AG10803 (cell line): ENCODE results near the gene CRYBG3.
"Not testable (repeated sequence)": the region's sequence is repeated elsewhere in the genome, so short reads cannot be mapped to it uniquely, and the experiment has no call there.

ENCODE experiments used
- DNase-seq: peaks from one replicate; pipeline ENCODE4 v3.0.0; 2010; ENCODE audit warnings: low read depth
- H3K4me3 ChIP-seq: 2 replicates; pipeline ENCODE4 v1.5.1; 2011; ENCODE audit warnings: mild to moderate bottlenecking, low read length, control low read depth
- TF ChIP-seq, protein P1 (sequence below): conservative IDR thresholded peaks from 2 replicates; pipeline ENCODE4 v1.5.1; 2011; ENCODE audit warnings: mild to moderate bottlenecking, low read length, control low read depth, inconsistent platforms

Gene CRYBG3

DNA sequence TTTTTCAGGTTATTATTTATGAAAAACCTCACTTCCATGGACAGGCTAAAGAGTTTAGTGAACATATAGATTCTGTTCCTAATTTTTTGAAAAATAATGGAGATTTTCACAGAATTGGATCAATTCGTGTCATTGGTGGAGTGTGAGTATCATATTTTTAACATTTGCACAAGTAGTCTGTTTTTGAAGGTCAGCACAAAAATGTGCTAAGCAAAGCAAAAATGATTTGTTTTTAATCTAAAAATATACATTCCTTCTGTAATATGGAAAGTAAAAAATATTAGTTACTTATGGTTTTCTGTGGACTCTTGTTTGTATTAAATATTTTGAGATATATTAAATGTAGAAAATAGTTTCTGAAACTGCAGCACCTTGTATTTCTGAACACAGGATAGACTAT, 71.0 kb downstream of the CRYBG3 start:
- H3K4me3 ChIP-seq, result no peak overlapping the region
- no peak for DNase-seq
- TF ChIP-seq, protein P1, sequence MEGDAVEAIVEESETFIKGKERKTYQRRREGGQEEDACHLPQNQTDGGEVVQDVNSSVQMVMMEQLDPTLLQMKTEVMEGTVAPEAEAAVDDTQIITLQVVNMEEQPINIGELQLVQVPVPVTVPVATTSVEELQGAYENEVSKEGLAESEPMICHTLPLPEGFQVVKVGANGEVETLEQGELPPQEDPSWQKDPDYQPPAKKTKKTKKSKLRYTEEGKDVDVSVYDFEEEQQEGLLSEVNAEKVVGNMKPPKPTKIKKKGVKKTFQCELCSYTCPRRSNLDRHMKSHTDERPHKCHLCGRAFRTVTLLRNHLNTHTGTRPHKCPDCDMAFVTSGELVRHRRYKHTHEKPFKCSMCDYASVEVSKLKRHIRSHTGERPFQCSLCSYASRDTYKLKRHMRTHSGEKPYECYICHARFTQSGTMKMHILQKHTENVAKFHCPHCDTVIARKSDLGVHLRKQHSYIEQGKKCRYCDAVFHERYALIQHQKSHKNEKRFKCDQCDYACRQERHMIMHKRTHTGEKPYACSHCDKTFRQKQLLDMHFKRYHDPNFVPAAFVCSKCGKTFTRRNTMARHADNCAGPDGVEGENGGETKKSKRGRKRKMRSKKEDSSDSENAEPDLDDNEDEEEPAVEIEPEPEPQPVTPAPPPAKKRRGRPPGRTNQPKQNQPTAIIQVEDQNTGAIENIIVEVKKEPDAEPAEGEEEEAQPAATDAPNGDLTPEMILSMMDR, result no peak

DNA sequence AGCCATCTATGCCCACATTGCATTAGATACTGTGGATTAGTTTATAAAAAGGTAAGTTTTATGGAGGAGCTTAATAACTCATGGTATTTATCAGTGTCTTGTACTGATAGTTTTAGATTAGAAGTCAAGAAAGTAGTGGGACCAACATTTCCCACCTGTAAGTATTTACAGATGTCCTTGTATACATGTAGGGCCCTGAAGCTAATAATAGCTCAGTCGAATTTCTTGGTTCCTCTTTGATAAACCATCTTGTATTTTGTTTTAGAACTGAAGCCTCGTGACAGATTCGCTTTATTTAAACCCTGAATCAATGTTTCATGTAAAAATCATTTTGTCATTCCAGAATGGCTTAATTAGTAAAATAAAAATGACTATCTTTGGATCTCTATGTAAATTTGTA, 73.4 kb downstream of the CRYBG3 start:
- DNase-seq, result no peak
- TF ChIP-seq, protein P1, result no peak
- no peak overlapping the region for H3K4me3 ChIP-seq

DNA sequence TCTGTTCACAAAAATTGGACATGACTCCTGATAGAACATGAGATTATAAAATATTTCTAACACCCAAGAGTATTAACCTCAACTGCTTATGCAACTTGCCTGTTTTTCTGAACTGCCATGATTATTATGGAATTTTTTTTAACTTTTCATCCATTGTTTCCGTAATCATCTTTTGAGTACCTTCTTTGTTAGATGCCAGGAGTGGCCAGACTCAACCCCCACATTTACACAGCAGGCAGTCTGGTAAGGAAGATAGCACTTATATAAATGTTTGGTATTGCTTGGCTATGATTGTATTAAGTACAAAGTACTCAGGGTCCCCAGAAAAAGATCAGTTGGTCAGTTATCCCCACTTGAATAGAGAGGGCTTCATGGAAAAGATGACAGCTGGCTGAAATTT, 74.3 kb downstream of the CRYBG3 start:
- TF ChIP-seq, protein P1, result no peak
- DNase-seq, result no peak
- no peak overlapping the region for H3K4me3 ChIP-seq

DNA sequence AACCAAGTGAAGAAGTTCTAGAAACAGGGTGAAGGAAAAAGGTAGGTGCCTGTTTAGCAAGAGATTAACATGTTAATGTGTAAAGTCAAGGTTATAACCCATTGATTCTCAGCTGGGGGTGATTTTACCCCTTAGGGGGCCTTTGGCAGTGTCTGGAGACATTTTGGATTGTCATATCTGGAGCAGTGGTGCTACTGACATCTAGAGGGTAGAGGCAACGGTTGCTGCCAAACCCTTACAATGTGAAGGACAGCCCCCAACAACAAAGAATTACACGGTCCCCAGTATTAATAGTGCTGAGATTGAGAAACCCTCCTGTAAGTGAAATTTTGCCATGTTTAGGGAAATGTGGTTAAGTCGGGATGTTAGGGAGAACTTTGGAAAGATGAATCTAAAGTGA, 74.7 kb downstream of the CRYBG3 start:
- no peak overlapping the region for H3K4me3 ChIP-seq
- TF ChIP-seq, protein P1, result no peak
- DNase-seq, result no peak

DNA sequence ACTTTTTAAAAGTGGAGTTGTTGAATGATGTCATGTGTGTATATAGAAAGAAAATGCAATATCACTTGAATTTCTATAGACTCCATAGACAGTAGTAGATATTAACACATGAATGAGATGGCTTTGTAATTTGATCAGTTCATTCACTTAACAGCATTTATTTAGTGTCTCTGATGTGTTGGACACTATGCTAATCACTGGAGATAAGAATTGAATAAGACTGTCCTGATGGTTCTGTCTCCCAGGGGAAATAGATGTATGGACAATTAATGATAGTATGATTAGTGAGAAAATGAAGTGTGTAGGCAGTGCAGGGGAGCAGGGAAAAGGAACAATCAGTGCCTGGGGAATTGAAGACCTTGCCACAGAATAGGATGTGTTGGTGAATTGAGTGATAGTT, 77.5 kb downstream of the CRYBG3 start:
- no peak overlapping the region for H3K4me3 ChIP-seq
- TF ChIP-seq, protein P1, result no peak
- DNase-seq, result no peak

DNA sequence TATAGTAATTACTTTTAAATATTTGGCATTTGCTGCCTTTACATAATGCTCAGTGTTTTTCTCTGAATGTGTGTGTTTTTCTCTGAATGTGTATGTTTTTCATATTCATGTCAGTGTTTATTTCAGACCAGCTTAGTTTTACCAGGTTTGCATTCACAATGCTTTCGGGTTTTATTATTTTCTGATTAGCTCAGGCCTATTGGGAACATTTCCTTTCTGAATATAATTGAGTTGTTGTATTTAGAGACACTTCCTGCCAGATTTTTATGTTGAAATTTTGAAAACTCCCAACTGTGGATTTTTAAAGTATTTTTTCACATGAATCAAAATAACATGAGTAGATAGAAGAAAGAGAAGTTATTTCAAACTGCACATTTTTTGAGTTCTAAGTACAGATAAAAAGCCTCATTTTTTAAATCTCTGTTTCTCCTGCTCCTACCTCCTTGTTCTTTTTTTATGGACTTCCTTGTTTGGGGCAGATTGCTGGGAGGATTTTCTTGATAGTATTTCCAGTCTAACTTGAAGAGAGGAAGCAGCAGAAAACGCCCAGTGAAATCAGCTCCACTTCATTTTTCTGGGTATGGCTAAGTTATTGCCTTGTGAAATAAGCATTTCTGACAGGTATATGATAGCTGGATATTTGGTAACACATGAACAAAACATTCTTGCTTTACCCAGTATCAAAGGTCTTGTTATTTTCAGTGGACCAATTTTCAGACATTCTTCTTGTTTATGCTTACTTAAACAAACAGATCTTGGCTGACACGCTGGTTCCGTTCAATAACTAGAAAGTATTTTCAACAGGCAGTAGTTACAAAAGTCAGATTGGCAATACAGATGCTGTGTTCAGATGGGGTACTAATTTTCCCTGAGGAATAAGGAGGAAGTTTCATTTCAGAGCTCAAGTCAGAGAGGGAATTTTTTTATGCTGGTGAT, 79.8 kb downstream of the CRYBG3 start:
- no peak for DNase-seq
- TF ChIP-seq, protein P1, result no peak
- H3K4me3 ChIP-seq, result no peak overlapping the region

DNA sequence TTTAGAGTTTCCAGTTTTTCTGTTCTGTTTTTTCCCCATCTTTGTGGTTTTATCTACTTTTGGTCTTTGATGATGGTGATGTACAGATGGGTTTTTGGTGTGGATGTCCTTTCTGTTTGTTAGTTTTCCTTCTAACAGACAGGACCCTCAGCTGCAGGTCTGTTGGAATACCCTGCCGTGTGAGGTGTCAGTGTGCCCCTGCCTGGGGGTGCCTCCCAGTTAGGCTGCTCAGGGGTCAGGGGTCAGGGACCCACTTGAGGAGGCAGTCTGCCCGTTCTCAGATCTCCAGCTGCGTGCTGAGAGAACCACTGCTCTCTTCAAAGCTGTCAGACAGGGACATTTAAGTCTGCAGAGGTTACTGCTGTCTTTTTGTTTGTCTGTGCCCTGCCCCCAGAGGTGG, 88.0 kb downstream of the CRYBG3 start:
- not testable (repeated sequence) for H3K4me3 ChIP-seq, DNase-seq

DNA sequence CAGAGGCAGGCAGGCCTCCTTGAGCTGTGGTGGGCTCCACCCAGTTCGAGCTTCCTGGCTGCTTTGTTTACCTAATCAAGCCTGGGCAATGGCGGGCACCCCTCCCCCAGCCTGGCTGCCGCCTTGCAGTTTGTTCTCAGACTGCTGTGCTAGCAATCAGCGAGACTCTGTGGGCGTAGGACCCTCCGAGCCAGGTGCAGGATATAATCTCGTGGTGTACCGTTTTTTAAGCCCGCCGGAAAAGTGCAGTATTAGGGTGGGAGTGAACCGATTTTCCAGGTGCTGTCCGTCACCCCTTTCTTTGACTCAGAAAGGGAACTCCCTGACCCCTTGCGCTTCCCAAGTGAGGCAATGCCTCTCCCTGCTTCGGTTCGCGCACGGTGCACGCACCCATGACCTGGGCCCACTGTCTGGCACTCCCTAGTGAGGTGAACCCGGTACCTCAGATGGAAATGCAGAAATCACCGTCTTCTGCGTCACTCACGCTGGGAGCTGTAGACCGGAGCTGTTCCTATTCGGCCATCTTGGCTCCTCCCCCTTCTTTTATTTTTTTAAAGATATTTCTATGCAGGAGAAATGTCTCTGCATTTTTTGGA, 88.5 kb downstream of the CRYBG3 start:
- H3K4me3 ChIP-seq, DNase-seq: not testable (repeated sequence)
